Naive thymus-derived CD8-positive, alpha-beta T cell (primary cell): Measurements from ENCODE around the gene DMTF1. TPM values are rescaled to one million over a fixed set of nuclear protein-coding genes. Genes with fewer than 3 reads are reported as not detected.

ENCODE experiments used
- ATAC-seq, 2 donors: fragments of 150-1000 bp; cut with Tn5 transposase in 1 of 2; sonication (Bioruptor Pico), chemical (Tn5 transposase) in 1 of 2; 1 replicate in 1 of 2; 2 replicates in 1 of 2; pipeline ENCODE4 v1.10.0; 2021; ENCODE audit warnings: mild to moderate bottlenecking in 2 of 2, moderate library complexity in 2 of 2
- POLR2A ChIA-PET: fragments of 350-600 bp; sonication (Branson Sonifier 250); formaldehyde crosslinking; loops from one replicate; lab custom pipeline; 2021; ENCODE audit warnings: antibody characterized with exemption; lab: Charles Lee
- DNase-seq, 10 donors: peaks; one replicate each; pipeline versions ENCODE4 v3.0.0 to v3.0.0-alpha.2; 2020 to 2022
- H3K27ac Mint-ChIP-seq, 10 donors: one replicate each; pipeline ENCODE4 v1.8.0; 2020 to 2022; ENCODE audit warnings: mild to moderate bottlenecking in 10 of 10, mixed read lengths in 10 of 10, moderate library complexity in 4 of 10, inconsistent platforms in 1 of 10
- H3K27me3 Mint-ChIP-seq, 5 donors: one replicate each; pipeline ENCODE4 v1.8.0; 2021 to 2022; ENCODE audit warnings: mixed read lengths in 5 of 5
- H3K36me3 Mint-ChIP-seq, 3 donors: one replicate each; pipeline ENCODE4 v1.8.0; 2020 to 2022; ENCODE audit warnings: mixed read lengths in 3 of 3, mild to moderate bottlenecking in 2 of 3, inconsistent platforms in 1 of 3
- H3K4me1 Mint-ChIP-seq, 4 donors: one replicate each; pipeline ENCODE4 v1.8.0; 2021 to 2022; ENCODE audit warnings: mixed read lengths in 4 of 4
- H3K4me3 Mint-ChIP-seq, 10 donors: one replicate each; pipeline ENCODE4 v1.8.0; 2020 to 2022; ENCODE audit warnings: mild to moderate bottlenecking in 10 of 10, mixed read lengths in 10 of 10, moderate library complexity in 6 of 10, inconsistent platforms in 1 of 10
- H3K9me3 Mint-ChIP-seq, 9 donors: one replicate each; pipeline ENCODE4 v1.8.0; 2020 to 2022; ENCODE audit warnings: mixed read lengths in 9 of 9, mild to moderate bottlenecking in 3 of 9, inconsistent platforms in 1 of 9, moderate library complexity in 1 of 9
- polyA plus RNA-seq, 3 donors: library from polyadenylated mRNA; unstranded; fragments of 300-500 nt; fragmentation: Illumina TruSeq; gene quantifications; one replicate each; pipeline ENCODE4 v1.2.3, GENCODE V29; 2021
- total RNA-seq, 8 experiments: library from RNA in 2 of 8; stranded (reverse) in 2 of 8; gene quantifications; one replicate each; pipeline ENCODE4 v1.2.3 and lab custom pipeline; 2021 to 2026

The DMTF1 gene
- total and polyA plus RNA-seq, 5 experiments from 2014 or later, result 22.2 to 181 (median 33.5) TPM

DNA sequence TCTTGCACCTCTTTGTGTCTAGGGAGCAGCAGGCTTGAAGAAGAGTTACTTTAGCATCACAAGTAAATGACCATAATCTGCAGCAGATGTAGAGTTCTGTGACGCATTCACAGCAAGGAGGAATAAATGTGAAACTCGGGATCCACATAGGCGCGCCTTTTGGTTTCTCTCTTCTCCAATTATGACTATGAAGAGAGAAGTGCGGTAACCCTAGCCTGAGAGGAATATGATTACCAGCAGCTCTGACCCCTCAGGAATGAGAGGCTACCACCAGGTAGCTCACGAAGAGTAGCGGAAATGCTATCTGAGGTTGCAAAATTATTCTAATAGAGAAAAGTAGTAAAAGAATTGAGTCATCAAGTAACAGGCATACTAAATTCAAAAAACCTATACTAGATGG, 25.2 kb upstream of the DMTF1 start:
- no peak for ATAC-seq
- Mint-ChIP-seq H3K9me3 (no peaks in the 10 kb centered on the region), H3K27ac (no peak overlapping the region), H3K4me3 (no peak overlapping the region), H3K27me3 (peaks cover 0 to 10% (median 1%) of the 10 kb centered on the region in 5 donors), H3K36me3 (no peaks in the 10 kb centered on the region), H3K4me1 (no peaks in the 10 kb centered on the region)
- DNase-seq, result no peak
- POLR2A ChIA-PET, result no interaction called here

GRCh38 chr7:87128861-87129267, 23.4 kb upstream of the DMTF1 start:
- POLR2A ChIA-PET, result no interaction called here
- Mint-ChIP-seq H3K4me1 (no peaks in the 10 kb centered on the region), H3K27me3 (peaks cover 0 to 10% (median 2%) of the 10 kb centered on the region in 5 donors), H3K27ac (no peak overlapping the region), H3K36me3 (no peaks in the 10 kb centered on the region), H3K4me3 (no peak overlapping the region), H3K9me3 (no peaks in the 10 kb centered on the region)
- no peak for ATAC-seq
- DNase-seq, result no peak

- no peak overlapping the region for H3K27ac Mint-ChIP-seq
- ATAC-seq (no peak), DNase-seq (no peak)
- H3K27me3 Mint-ChIP-seq, result peaks cover 0 to 10% (median 3%) of the 10 kb centered on the region in 5 donors
- no peaks in the 10 kb centered on the region for H3K36me3 Mint-ChIP-seq
- no peak overlapping the region for H3K4me3 Mint-ChIP-seq
- no peaks in the 10 kb centered on the region for H3K4me1 Mint-ChIP-seq
- H3K9me3 Mint-ChIP-seq, result no peaks in the 10 kb centered on the region
- POLR2A ChIA-PET, result no interaction called here
Observed at GRCh38 chr7:87129332-87129731, 22.9 kb upstream of the DMTF1 start.

DNA sequence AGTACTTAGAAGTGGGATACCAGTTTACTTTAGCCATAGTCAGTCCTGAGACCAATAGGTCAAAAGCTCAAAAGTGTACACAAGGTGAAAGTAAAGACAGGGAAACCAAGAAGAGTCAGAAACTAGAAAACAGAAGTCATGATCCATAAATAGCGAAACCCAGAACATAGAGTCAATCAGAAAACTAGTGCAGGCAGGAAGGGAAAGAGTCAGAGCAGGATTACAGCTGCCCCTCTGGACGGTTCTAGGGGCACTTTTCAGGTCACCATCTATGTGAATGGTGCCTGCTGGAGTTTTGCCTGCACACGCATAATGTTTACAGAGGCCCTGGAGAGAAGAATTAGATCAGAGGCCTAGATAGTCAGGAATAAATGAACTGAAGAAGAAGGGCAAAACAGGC, 22.4 kb upstream of the DMTF1 start:
- H3K4me3 Mint-ChIP-seq, result no peak overlapping the region
- H3K4me1 Mint-ChIP-seq, result no peaks in the 10 kb centered on the region

GRCh38 chr7:87131771-87132170, 20.5 kb upstream of the DMTF1 start:
- DNase-seq (no peak), ATAC-seq (no peak)
- no peaks in the 10 kb centered on the region for H3K9me3 Mint-ChIP-seq
- POLR2A ChIA-PET, result no interaction called here
- no peaks in the 10 kb centered on the region for H3K4me1 Mint-ChIP-seq
- H3K4me3 Mint-ChIP-seq, result no peak overlapping the region
- H3K36me3 Mint-ChIP-seq, result no peaks in the 10 kb centered on the region
- no peak overlapping the region for H3K27ac Mint-ChIP-seq
- H3K27me3 Mint-ChIP-seq, result peaks cover 3 to 10% (median 5%) of the 10 kb centered on the region in 5 donors

More for the DNA sequence above, 22.4 kb upstream of the DMTF1 start:
- Mint-ChIP-seq H3K36me3 (no peaks in the 10 kb centered on the region), H3K27ac (peak overlapping the region in 1 of 10 donors; percentile 4), H3K27me3 (peaks cover 0 to 10% (median 3%) of the 10 kb centered on the region in 5 donors), H3K9me3 (no peaks in the 10 kb centered on the region)
- POLR2A ChIA-PET, result no interaction called here
- DNase-seq (no peak), ATAC-seq (no peak)

DNA sequence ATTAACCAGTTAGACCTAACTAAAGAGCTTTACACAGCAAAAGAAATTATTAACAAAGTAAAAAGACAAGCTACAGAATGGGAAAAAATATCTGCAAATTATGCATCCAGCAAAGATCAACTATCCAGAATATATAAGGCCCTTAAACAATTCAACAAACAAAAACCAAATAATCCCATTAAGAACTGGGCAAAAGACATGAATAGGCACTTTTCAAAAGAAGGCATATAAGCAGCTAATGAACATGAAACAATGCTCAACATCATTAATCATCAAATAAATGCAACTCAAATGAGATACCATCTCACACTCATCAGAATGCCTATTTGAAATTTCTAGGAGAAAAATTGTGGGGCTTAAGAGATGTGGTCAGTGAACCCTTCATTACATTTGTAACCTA, 15.0 kb upstream of the DMTF1 start:
- Mint-ChIP-seq H3K36me3 (peaks cover 0 to 5% (median 3%) of the 10 kb centered on the region in 3 donors), H3K4me1 (no peaks in the 10 kb centered on the region), H3K9me3 (peaks cover 0 to 3% (median 0%) of the 10 kb centered on the region in 9 donors), H3K4me3 (no peak overlapping the region), H3K27ac (no peak overlapping the region), H3K27me3 (peaks cover 14 to 27% (median 19%) of the 10 kb centered on the region in 5 donors)
- no peak for ATAC-seq
- DNase-seq, result no peak
- POLR2A ChIA-PET, result interaction anchor here (1.0 kb wide), 1 partner anchor 10 kb away, joined by 3 read pairs; no protein-coding TSS in a partner anchor

GRCh38 chr7:87139514-87139913, 12.7 kb upstream of the DMTF1 start:
- H3K4me3 Mint-ChIP-seq, result no peak overlapping the region
- H3K9me3 Mint-ChIP-seq, result peaks cover 0 to 3% (median 0%) of the 10 kb centered on the region in 9 donors
- peaks cover 0 to 4% (median 0%) of the 10 kb centered on the region in 4 donors for H3K4me1 Mint-ChIP-seq
- peaks cover 14 to 32% (median 18%) of the 10 kb centered on the region in 5 donors for H3K27me3 Mint-ChIP-seq
- no peak for ATAC-seq
- peaks cover 0 to 5% (median 3%) of the 10 kb centered on the region in 3 donors for H3K36me3 Mint-ChIP-seq
- POLR2A ChIA-PET, result no interaction called here
- DNase-seq, result no peak
- H3K27ac Mint-ChIP-seq, result no peak overlapping the region

- H3K27ac Mint-ChIP-seq, result no peak overlapping the region
- DNase-seq, result no peak
- peaks cover 0 to 3% (median 0%) of the 10 kb centered on the region in 9 donors for H3K9me3 Mint-ChIP-seq
- H3K36me3 Mint-ChIP-seq, result peaks cover 0 to 5% (median 3%) of the 10 kb centered on the region in 3 donors
- peaks cover 0 to 8% (median 0%) of the 10 kb centered on the region in 4 donors for H3K4me1 Mint-ChIP-seq
- POLR2A ChIA-PET, result no interaction called here
- H3K4me3 Mint-ChIP-seq, result no peak overlapping the region
- peaks cover 14 to 37% (median 18%) of the 10 kb centered on the region in 5 donors for H3K27me3 Mint-ChIP-seq
- no peak for ATAC-seq
Observed at GRCh38 chr7:87140271-87140748, 11.9 kb upstream of the DMTF1 start.

- POLR2A ChIA-PET, result no interaction called here
- no peak for ATAC-seq
Observed at GRCh38 chr7:87144173-87144657, 8.0 kb upstream of the DMTF1 start.

GRCh38 chr7:87146740-87147386, 5.4 kb upstream of the DMTF1 start:
- Mint-ChIP-seq H3K9me3 (no peaks in the 10 kb centered on the region), H3K4me1 (peaks cover 2 to 12% (median 5%) of the 10 kb centered on the region in 4 donors), H3K36me3 (no peaks in the 10 kb centered on the region), H3K4me3 (no peak overlapping the region), H3K27me3 (peaks cover 0 to 10% (median 0%) of the 10 kb centered on the region in 5 donors), H3K27ac (no peak overlapping the region)
- POLR2A ChIA-PET, result interaction anchor here (1.1 kb wide), 1 partner anchor 10 kb away, joined by 3 read pairs; no protein-coding TSS in a partner anchor
- no peak for ATAC-seq
- DNase-seq, result no peak

More at GRCh38 chr7:87144173-87144657, 8.0 kb upstream of the DMTF1 start:
- no peak for DNase-seq
- peaks cover 0 to 8% (median 0%) of the 10 kb centered on the region in 4 donors for H3K4me1 Mint-ChIP-seq
- no peak overlapping the region for H3K27ac Mint-ChIP-seq
- H3K36me3 Mint-ChIP-seq, result no peaks in the 10 kb centered on the region
- H3K4me3 Mint-ChIP-seq, result no peak overlapping the region
- no peaks in the 10 kb centered on the region for H3K9me3 Mint-ChIP-seq
- H3K27me3 Mint-ChIP-seq, result peaks cover 0 to 10% (median 3%) of the 10 kb centered on the region in 5 donors

DNA sequence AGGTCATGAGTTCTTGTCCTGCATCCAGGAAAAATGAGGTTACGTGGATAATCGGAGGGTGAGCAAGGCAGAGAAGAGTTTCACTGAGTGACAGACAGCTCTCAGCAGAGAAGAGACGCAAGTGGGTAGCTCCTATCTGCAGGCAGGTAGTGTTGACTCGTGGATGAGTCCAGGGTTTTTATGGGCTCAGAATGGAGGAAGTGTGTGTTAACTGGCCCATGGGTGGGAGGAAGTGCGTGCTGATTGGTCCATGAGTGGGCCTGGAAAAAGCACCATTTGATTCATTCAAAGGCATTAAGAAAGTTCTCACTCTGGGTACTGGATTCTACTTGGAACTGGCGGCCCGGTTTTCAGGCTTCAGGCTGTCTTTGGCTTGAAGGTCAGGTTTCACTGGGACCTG, 4.8 kb upstream of the DMTF1 start:
- ATAC-seq (no peak), DNase-seq (no peak)
- Mint-ChIP-seq H3K27ac (no peak overlapping the region), H3K36me3 (no peaks in the 10 kb centered on the region), H3K4me1 (peaks cover 4 to 12% (median 7%) of the 10 kb centered on the region in 4 donors), H3K4me3 (no peak overlapping the region), H3K27me3 (peaks cover 0 to 10% (median 0%) of the 10 kb centered on the region in 5 donors), H3K9me3 (no peaks in the 10 kb centered on the region)
- POLR2A ChIA-PET, result interaction anchor here (1.1 kb wide), 1 partner anchor 11 kb away, joined by 3 read pairs; no protein-coding TSS in a partner anchor

DNA sequence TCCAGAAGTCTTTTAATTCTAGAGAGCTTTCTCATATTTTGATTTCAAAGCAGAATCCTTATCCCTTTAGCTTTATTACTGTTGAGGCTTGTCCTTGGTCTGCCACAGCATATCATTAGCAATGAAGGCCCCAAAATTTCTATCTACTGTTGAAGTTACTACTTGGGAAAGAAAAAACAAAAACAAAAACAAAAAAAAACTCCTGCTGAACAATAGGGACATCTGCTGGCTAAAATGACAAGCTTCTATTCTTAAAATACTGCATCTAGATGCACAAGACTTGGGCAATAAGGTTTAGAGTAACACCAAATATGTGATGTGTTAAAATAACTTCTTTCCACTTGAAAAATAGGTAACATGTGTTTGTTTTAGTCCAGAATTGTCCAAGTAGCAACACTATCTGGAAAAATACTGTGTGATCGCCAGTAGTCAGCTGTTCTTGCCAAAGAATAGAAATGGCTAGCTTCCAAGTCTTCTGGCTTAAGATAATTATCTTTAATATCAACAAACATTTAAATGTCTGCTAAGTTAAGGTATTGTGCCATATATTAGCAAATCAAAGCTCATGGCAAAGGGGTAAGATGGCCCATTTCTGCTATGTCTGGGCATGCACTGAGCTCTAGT, 3.8 kb upstream of the DMTF1 start:
- Mint-ChIP-seq H3K27ac (no peak overlapping the region), H3K9me3 (no peaks in the 10 kb centered on the region), H3K4me3 (no peak overlapping the region), H3K36me3 (no peaks in the 10 kb centered on the region), H3K27me3 (peaks cover 0 to 10% (median 0%) of the 10 kb centered on the region in 5 donors), H3K4me1 (peaks cover 10 to 21% (median 12%) of the 10 kb centered on the region in 4 donors)
- no peak for ATAC-seq
- peak in 1 of 10 donors; percentile 14 for DNase-seq
- POLR2A ChIA-PET, result interaction anchor here (0.8 kb wide), 2 partner anchors 64 to 71 kb away, joined by 3 to 5 read pairs; partner anchors contain the start of gene TMEM243
